HEK293 (cell line): Measurements from ENCODE around the gene TMPRSS7.

Experiments used
- CTCF ChIA-PET: fragments of 350-600 bp; formaldehyde crosslinking; extraction: SDS; loops from one replicate; lab custom pipeline; 2021; ENCODE audit warnings: antibody characterized with exemption; lab: Yijun Ruan, JAX
- POLR2A ChIA-PET: fragments of 300-600 bp; formaldehyde crosslinking; extraction: SDS; loops from one replicate; lab custom pipeline; 2020; ENCODE audit warnings: antibody characterized with exemption, inconsistent platforms; lab: Yijun Ruan, JAX
- H3K27ac ChIP-seq: fragments of 200-500 bp; sonication (Bioruptor generic); 2 replicates; pipeline ENCODE4 v1.5.1; 2014; ENCODE audit warnings: low read depth, low read length, control low read depth, inconsistent platforms; ENCODE audit errors: extremely low read depth
- H3K36me3 ChIP-seq, 2 experiments: fragments of 200-500 bp in 1 of 2; sonication (Bioruptor generic) in 1 of 2; 1 replicate in 1 of 2; 2 replicates in 1 of 2; pipeline ENCODE4 v1.5.1; 2014 to 2017; ENCODE audit warnings: inconsistent platforms in 2 of 2, low read length in 2 of 2; ENCODE audit not compliant: control insufficient read depth in 2 of 2, insufficient read depth in 1 of 2
- H3K4me1 ChIP-seq: fragments of 200-500 bp; sonication (Bioruptor generic); 2 replicates; pipeline ENCODE4 v1.5.1; 2014; ENCODE audit warnings: mild to moderate bottlenecking, low read length, inconsistent platforms; ENCODE audit not compliant: control insufficient read depth, insufficient read depth
- H3K4me3 ChIP-seq: 2 replicates; pipeline ENCODE4 v1.5.1; 2011; ENCODE audit warnings: low read depth, mild to moderate bottlenecking, control low read depth, low read length, moderate library complexity
- H3K9me3 ChIP-seq: fragments of 200-500 bp; sonication (Bioruptor generic); 2 replicates; pipeline ENCODE4 v1.5.1; 2014; ENCODE audit warnings: low read depth, low read length, inconsistent platforms; ENCODE audit not compliant: control insufficient read depth, insufficient read depth
- IKZF3 ChIP-seq: fragments of 450-650 bp; IDR thresholded peaks from 2 replicates; pipeline ENCODE4 v1.5.0; 2018; ENCODE audit warnings: missing biosample characterization, mild to moderate bottlenecking, missing genetic modification characterization, moderate library complexity
- MZF1 ChIP-seq: fragments of 450-650 bp; formaldehyde crosslinking; IDR thresholded peaks from 2 replicates; pipeline ENCODE4 v1.5.1; 2017; ENCODE audit warnings: missing biosample characterization, missing genetic modification characterization, borderline replicate concordance
- SETDB1 ChIP-seq: IDR thresholded peaks from one replicate; pipeline ENCODE4 v1.6.1; 2017; ENCODE audit warnings: mild to moderate bottlenecking, low read length, moderate library complexity, mixed read lengths; ENCODE audit not compliant: insufficient read length
- ZBTB1 ChIP-seq: fragments of 450-650 bp; formaldehyde crosslinking; IDR thresholded peaks from 2 replicates; pipeline ENCODE4 v1.5.1; 2016; ENCODE audit warnings: missing biosample characterization, missing genetic modification characterization
- ZBTB48 ChIP-seq: fragments of 450-650 bp; formaldehyde crosslinking; IDR thresholded peaks from 2 replicates; pipeline ENCODE4 v1.5.1; 2016; ENCODE audit warnings: missing biosample characterization, missing genetic modification characterization
- ZNF2 ChIP-seq: fragments of 450-650 bp; formaldehyde crosslinking; IDR thresholded peaks from 2 replicates; pipeline ENCODE4 v1.5.1; 2016; ENCODE audit warnings: missing biosample characterization, missing genetic modification characterization
- ZNF211 ChIP-seq: fragments of 450-650 bp; formaldehyde crosslinking; IDR thresholded peaks from 2 replicates; pipeline ENCODE4 v1.5.1; 2016; ENCODE audit warnings: low read depth, missing biosample characterization, missing genetic modification characterization
- ZNF274 ChIP-seq, 2 experiments: fragments of 200-500 bp in 1 of 2; fragments of 450-650 bp in 1 of 2; sonication (Bioruptor generic) in 1 of 2; formaldehyde crosslinking in 1 of 2; IDR thresholded peaks; 2 replicates each; pipeline versions ENCODE4 v1.5.1 to v1.6.1; 2014 to 2016; ENCODE audit warnings: borderline replicate concordance in 1 of 2, inconsistent platforms in 1 of 2, low read length in 1 of 2, missing biosample characterization in 1 of 2, missing genetic modification characterization in 1 of 2
- ZNF394 ChIP-seq: fragments of 450-650 bp; formaldehyde crosslinking; IDR thresholded peaks from 2 replicates; pipeline ENCODE4 v1.5.1; 2016; ENCODE audit warnings: missing biosample characterization, missing genetic modification characterization, mild to moderate bottlenecking, moderate library complexity, borderline replicate concordance
- ZNF501 ChIP-seq: fragments of 450-650 bp; formaldehyde crosslinking; IDR thresholded peaks from 2 replicates; pipeline ENCODE4 v1.5.1; 2016; ENCODE audit warnings: missing biosample characterization, missing genetic modification characterization
- ZNF514 ChIP-seq: fragments of 450-650 bp; formaldehyde crosslinking; IDR thresholded peaks from 2 replicates; pipeline ENCODE4 v1.5.1; 2016; ENCODE audit warnings: missing biosample characterization, missing genetic modification characterization
- ZNF660 ChIP-seq: fragments of 450-650 bp; IDR thresholded peaks from 2 replicates; pipeline ENCODE4 v1.5.1; 2018; ENCODE audit warnings: missing biosample characterization, mild to moderate bottlenecking, missing genetic modification characterization
- ZNF701 ChIP-seq: fragments of 450-650 bp; formaldehyde crosslinking; IDR thresholded peaks from 2 replicates; pipeline ENCODE4 v1.5.1; 2016; ENCODE audit warnings: missing biosample characterization, missing genetic modification characterization
- TF ChIP-seq, protein P1 (sequence below): fragments of 450-650 bp; formaldehyde crosslinking; IDR thresholded peaks from 2 replicates; pipeline ENCODE4 v1.5.1; 2017; ENCODE audit warnings: missing biosample characterization, missing genetic modification characterization
- TF ChIP-seq, protein P2 (sequence below): fragments of 450-650 bp; formaldehyde crosslinking; IDR thresholded peaks from 2 replicates; pipeline ENCODE4 v1.5.1; 2016; ENCODE audit warnings: missing biosample characterization, missing genetic modification characterization
- TF ChIP-seq, protein P3 (sequence below): fragments of 450-650 bp; formaldehyde crosslinking; IDR thresholded peaks from 2 replicates; pipeline ENCODE4 v1.5.1; 2017; ENCODE audit warnings: missing biosample characterization, missing genetic modification characterization
- TF ChIP-seq, protein P4 (sequence below): fragments of 450-650 bp; formaldehyde crosslinking; conservative IDR thresholded peaks from 2 replicates; pipeline ENCODE4 v1.5.1; 2016; ENCODE audit warnings: low read depth, missing biosample characterization, missing genetic modification characterization
- TF ChIP-seq, protein P5 (sequence below): fragments of 450-650 bp; formaldehyde crosslinking; IDR thresholded peaks from 2 replicates; pipeline ENCODE4 v1.5.1; 2016; ENCODE audit warnings: missing biosample characterization, missing genetic modification characterization

Gene TMPRSS7

DNA sequence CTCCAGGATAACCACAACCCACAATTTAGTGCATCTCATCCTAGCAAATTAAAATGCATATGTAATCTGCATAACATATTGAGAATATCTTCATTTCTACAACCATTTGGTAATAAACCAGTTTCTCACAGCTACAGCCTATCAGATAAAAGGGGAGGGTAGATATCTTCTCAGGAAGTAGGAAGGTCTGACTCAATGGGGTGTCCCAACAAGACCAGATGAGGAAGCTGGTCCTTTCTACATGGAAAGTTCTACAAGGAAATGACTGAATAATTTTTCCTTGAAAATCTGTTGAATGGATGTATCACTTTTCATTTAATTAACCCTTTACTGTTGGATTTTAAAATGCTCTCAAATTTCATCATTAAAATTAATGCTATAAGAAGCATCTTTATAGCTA, 17.4 kb upstream of the TMPRSS7 start (continued):
- TF ChIP-seq, protein P1, sequence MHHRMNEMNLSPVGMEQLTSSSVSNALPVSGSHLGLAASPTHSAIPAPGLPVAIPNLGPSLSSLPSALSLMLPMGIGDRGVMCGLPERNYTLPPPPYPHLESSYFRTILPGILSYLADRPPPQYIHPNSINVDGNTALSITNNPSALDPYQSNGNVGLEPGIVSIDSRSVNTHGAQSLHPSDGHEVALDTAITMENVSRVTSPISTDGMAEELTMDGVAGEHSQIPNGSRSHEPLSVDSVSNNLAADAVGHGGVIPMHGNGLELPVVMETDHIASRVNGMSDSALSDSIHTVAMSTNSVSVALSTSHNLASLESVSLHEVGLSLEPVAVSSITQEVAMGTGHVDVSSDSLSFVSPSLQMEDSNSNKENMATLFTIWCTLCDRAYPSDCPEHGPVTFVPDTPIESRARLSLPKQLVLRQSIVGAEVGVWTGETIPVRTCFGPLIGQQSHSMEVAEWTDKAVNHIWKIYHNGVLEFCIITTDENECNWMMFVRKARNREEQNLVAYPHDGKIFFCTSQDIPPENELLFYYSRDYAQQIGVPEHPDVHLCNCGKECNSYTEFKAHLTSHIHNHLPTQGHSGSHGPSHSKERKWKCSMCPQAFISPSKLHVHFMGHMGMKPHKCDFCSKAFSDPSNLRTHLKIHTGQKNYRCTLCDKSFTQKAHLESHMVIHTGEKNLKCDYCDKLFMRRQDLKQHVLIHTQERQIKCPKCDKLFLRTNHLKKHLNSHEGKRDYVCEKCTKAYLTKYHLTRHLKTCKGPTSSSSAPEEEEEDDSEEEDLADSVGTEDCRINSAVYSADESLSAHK (tag by site-specific recombination): no peak
- TF ChIP-seq IKZF3: no peak

DNA sequence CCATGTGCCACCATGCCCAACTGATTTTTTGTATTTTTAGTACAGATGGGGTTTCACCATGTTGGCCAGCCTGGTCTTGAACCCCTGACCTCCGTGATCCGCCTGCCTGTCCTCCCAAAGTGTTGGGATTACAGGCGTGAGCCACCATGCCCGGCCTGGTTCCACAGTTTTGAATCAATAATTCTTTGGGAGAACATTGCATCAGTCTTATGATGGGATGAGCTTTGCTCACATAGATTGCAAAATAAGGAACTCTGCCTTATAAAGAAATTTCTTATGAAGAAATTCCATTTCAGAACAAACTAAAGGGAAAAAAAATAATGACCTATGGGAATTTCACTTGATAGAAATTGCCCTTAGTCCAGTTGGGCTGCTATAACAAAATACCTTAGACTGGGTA, 15.8 kb upstream of the TMPRSS7 start:
- ChIA-PET POLR2A (no interaction called here), CTCF (no interaction called here)
- TF ChIP-seq ZNF394 (tag by site-specific recombination) (no peak), ZBTB48 (tag by site-specific recombination) (no peak), SETDB1 (no peak), ZNF514 (tag by site-specific recombination) (no peak), ZNF2 (tag by site-specific recombination) (no peak), ZNF701 (no peak)
- TF ChIP-seq, protein P2, sequence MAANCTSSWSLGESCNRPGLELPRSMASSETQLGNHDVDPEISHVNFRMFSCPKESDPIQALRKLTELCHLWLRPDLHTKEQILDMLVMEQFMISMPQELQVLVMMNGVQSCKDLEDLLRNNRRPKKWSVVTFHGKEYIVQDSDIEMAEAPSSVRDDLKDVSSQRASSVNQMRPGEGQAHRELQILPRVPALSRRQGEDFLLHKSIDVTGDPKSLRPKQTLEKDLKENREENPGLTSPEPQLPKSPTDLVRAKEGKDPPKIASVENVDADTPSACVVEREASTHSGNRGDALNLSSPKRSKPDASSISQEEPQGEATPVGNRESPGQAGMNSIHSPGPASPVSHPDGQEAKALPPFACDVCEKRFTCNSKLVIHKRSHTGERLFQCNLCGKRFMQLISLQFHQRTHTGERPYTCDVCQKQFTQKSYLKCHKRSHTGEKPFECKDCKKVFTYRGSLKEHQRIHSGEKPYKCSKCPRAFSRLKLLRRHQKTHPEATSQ (tag by site-specific recombination): no peak
- TF ChIP-seq, protein P3, sequence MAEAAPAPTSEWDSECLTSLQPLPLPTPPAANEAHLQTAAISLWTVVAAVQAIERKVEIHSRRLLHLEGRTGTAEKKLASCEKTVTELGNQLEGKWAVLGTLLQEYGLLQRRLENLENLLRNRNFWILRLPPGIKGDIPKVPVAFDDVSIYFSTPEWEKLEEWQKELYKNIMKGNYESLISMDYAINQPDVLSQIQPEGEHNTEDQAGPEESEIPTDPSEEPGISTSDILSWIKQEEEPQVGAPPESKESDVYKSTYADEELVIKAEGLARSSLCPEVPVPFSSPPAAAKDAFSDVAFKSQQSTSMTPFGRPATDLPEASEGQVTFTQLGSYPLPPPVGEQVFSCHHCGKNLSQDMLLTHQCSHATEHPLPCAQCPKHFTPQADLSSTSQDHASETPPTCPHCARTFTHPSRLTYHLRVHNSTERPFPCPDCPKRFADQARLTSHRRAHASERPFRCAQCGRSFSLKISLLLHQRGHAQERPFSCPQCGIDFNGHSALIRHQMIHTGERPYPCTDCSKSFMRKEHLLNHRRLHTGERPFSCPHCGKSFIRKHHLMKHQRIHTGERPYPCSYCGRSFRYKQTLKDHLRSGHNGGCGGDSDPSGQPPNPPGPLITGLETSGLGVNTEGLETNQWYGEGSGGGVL (tag by site-specific recombination): no peak
- H3K36me3 ChIP-seq: no peaks in the 10 kb centered on the region
- H3K27ac ChIP-seq: no peak overlapping the region
- H3K4me3 ChIP-seq: no peak overlapping the region
- H3K9me3 ChIP-seq: no peaks in the 10 kb centered on the region
- H3K4me1 ChIP-seq: no peaks in the 10 kb centered on the region

DNA sequence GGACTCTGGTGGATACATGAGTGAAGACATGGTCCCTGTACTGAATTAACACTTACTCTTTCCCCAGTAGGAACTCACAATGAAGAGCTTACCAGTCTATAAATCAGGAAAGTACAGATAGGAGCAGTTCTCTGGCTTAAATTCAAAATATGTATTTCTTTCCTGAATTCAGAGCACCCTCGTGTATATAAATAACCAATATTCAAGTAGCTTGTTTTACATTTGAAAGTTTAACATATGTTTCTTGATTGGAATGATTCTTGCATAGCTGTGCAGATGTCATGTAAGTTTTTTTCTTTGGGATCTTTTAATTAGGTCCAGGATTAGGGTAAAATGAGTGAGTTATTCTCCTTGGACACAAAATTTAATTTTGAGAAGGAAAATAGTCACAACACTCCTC, 14.8 kb upstream of the TMPRSS7 start:
- POLR2A ChIA-PET: no interaction called here
- CTCF ChIA-PET: interaction anchor here (0.9 kb wide), 1 partner anchor 30 kb away, joined by 3 read pairs; no protein-coding TSS in a partner anchor
- H3K4me1 ChIP-seq: no peaks in the 10 kb centered on the region
- TF ChIP-seq ZNF274 (IDR thresholded peaks at IDR 0.05; ENCODE audit: low read length): no peak
- TF ChIP-seq ZNF274 (tag by site-specific recombination; IDR thresholded peaks at IDR 0.05; ENCODE audit: borderline replicate concordance): no peak
- TF ChIP-seq, protein P4, sequence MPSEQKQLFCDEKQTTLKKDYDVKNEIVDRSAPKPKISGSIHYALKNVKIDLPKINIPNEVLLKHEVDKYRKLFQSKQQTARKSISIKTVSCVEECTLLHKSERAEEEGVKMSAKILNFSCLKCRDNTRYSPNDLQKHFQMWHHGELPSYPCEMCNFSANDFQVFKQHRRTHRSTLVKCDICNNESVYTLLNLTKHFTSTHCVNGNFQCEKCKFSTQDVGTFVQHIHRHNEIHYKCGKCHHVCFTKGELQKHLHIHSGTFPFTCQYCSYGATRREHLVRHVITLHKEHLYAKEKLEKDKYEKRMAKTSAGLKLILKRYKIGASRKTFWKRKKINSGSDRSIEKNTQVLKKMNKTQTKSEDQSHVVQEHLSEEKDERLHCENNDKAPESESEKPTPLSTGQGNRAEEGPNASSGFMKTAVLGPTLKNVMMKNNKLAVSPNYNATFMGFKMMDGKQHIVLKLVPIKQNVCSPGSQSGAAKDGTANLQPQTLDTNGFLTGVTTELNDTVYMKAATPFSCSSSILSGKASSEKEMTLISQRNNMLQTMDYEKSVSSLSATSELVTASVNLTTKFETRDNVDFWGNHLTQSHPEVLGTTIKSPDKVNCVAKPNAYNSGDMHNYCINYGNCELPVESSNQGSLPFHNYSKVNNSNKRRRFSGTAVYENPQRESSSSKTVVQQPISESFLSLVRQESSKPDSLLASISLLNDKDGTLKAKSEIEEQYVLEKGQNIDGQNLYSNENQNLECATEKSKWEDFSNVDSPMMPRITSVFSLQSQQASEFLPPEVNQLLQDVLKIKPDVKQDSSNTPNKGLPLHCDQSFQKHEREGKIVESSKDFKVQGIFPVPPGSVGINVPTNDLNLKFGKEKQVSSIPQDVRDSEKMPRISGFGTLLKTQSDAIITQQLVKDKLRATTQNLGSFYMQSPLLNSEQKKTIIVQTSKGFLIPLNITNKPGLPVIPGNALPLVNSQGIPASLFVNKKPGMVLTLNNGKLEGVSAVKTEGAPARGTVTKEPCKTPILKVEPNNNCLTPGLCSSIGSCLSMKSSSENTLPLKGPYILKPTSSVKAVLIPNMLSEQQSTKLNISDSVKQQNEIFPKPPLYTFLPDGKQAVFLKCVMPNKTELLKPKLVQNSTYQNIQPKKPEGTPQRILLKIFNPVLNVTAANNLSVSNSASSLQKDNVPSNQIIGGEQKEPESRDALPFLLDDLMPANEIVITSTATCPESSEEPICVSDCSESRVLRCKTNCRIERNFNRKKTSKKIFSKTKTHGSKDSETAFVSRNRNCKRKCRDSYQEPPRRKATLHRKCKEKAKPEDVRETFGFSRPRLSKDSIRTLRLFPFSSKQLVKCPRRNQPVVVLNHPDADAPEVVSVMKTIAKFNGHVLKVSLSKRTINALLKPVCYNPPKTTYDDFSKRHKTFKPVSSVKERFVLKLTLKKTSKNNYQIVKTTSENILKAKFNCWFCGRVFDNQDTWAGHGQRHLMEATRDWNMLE: no peak
- no peak for TF ChIP-seq ZNF211 (tag by site-specific recombination)
- no peak for TF ChIP-seq ZNF660 (tag by site-specific recombination)
- TF ChIP-seq ZBTB1: no peak
- no peak for TF ChIP-seq MZF1 (tag by site-specific recombination)
- no peak for TF ChIP-seq ZNF501 (tag by site-specific recombination)
- TF ChIP-seq, protein P5, sequence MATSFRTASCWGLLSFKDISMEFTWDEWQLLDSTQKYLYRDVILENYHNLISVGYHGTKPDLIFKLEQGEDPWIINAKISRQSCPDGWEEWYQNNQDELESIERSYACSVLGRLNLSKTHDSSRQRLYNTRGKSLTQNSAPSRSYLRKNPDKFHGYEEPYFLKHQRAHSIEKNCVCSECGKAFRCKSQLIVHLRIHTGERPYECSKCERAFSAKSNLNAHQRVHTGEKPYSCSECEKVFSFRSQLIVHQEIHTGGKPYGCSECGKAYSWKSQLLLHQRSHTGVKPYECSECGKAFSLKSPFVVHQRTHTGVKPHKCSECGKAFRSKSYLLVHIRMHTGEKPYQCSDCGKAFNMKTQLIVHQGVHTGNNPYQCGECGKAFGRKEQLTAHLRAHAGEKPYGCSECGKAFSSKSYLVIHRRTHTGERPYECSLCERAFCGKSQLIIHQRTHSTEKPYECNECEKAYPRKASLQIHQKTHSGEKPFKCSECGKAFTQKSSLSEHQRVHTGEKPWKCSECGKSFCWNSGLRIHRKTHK: no peak

More for the DNA sequence above, 14.8 kb upstream of the TMPRSS7 start:
- Histone ChIP-seq H3K9me3 (no peaks in the 10 kb centered on the region), H3K4me3 (no peak overlapping the region), H3K27ac (no peak overlapping the region), H3K36me3 (no peaks in the 10 kb centered on the region)
